Bone marrow (tissue), 2 donors: ENCODE results near the gene IGSF21.
"Not testable (repeated sequence)": the region's sequence is repeated elsewhere in the genome, so short reads cannot be mapped to it uniquely, and the experiment has no call there.

Experiments
- DNase-seq, 2 donors: peaks; one replicate each; lab custom pipeline; 2025; lab: John Stamatoyannopoulos, UW

Gene IGSF21

GRCh38 chr1:18360251-18360650 lies 252.7 kb downstream of the IGSF21 start:
- no peak for DNase-seq

DNA sequence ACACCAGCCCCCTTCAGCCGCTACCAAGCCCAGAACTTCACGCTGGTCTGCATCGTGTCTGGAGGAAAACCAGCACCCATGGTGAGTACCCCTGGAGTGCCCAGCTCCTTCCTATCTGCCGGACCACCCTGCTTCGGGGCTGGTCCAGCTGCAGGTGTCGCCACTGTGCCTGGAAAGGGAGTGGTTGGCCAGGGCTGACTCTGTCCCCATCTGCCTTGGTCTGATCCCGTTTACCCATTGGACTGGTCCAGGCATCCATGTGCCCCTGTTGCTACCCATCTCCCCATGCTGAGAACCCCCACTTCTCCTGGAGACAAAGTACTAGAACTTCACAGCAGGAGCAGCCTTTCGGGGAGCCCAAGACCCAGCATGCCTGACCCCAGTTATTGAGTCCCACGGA lies 254.6 kb downstream of the IGSF21 start:
- DNase-seq: no peak

GRCh38 chr1:18363436-18363835 lies 255.8 kb downstream of the IGSF21 start:
- no peak for DNase-seq

DNA sequence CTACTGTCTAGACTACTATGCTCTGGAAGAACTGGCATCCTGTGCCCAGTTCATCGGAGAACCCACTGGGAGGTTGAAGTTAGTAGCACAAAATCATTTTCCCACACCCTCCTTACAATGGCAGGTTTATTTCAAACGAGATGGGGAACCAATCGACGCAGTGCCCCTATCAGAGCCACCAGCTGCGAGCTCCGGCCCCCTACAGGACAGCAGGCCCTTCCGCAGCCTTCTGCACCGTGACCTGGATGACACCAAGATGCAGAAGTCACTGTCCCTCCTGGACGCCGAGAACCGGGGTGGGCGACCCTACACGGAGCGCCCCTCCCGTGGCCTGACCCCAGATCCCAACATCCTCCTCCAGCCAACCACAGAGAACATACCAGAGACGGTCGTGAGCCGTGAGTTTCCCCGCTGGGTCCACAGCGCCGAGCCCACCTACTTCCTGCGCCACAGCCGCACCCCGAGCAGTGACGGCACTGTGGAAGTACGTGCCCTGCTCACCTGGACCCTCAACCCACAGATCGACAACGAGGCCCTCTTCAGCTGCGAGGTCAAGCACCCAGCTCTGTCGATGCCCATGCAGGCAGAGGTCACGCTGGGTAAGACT lies 257.6 kb downstream of the IGSF21 start:
- no peak for DNase-seq

DNA sequence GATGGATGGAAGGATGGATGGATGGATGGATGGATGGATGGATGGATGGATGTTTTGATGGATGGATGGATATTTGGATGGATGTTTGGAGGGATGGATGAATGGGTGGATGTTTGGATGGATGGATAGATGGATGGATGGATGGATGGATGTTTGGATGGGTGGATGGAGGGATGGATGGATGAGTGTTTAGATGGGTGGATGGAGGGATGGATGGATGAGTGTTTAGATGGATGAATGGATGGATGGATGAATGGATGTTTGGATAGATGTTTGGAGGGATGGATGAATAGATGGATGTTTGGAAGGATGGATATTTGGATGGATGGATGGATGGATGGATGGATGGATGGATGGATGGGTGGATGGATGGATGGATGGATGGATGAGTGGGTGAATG lies 264.9 kb downstream of the IGSF21 start:
- DNase-seq: not testable (repeated sequence)

DNA sequence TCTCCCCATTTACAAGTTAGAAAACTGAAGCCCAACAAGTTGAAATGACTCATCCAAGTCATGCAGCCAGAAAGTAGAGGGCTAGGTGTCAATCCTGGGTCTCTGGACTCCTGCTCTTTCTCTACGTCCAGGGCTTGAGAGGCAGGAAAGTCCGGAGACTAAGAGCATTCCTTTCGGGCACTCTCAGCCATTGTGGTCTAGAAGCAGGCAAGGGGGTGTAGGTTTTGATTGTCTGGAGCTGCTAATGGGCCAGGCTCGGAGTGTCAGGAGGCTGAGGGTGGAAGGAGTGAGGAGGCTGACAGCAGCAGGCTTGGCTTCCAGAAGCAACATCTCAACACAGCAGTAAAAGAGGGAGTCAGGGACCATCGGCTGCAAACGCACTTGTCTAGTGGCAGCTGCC lies 265.6 kb downstream of the IGSF21 start:
- no peak for DNase-seq

DNA sequence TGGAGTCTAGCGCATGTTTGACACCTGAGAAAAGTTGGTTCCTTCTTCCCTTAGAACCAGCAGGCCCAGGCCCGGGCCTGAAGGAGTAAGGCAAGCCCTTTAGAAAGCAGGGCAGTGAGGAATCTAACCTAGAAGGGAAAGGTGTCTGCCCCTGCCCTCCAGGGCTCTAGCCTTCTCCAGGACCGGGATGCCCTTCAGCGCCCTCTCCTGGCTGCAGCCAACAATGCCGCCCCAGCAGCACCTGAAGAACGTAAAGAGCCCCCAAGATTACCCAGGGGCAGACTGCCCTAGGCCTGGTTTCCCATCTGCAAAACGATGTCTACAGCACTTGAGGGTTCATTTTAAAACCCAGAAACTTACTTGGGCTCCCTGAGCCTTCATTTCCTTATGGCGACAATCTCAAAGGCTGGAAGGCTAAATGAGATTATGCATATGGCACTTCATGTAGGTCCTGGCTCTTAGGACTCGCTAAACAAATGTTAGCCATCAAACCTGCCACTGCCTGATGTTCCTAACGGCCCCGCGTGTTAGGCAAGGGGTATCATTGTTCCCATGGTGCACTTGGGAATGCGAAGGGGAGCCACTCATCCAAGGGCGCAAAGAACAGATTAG lies 266.4 kb downstream of the IGSF21 start:
- DNase-seq: no peak

DNA sequence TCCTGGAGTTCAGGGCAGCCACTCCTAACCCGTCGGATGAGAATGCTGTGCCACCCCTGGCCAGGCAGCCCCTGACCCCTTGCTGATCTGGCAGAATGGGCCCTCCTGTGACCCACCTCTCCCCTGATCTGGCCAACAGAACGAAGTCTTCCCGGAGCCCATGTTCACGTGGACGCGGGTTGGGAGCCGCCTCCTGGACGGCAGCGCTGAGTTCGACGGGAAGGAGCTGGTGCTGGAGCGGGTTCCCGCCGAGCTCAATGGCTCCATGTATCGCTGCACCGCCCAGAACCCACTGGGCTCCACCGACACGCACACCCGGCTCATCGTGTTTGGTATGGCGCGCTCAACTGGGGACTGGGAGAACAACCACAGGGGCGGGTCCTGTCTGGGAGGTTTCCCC lies 269.1 kb downstream of the IGSF21 start:
- DNase-seq: no peak

GRCh38 chr1:18380288-18380687 lies 272.7 kb downstream of the IGSF21 start:
- DNase-seq: no peak

GRCh38 chr1:18384059-18384458 lies 276.5 kb downstream of the IGSF21 start:
- no peak for DNase-seq

GRCh38 chr1:18384471-18384870 lies 276.9 kb downstream of the IGSF21 start:
- DNase-seq: no peak

- no peak for DNase-seq
These were observed 277.7 kb downstream of the IGSF21 start for GRCh38 chr1:18385239-18385790.

- no peak for DNase-seq
These were observed 279.0 kb downstream of the IGSF21 start for GRCh38 chr1:18386591-18386990.

DNA sequence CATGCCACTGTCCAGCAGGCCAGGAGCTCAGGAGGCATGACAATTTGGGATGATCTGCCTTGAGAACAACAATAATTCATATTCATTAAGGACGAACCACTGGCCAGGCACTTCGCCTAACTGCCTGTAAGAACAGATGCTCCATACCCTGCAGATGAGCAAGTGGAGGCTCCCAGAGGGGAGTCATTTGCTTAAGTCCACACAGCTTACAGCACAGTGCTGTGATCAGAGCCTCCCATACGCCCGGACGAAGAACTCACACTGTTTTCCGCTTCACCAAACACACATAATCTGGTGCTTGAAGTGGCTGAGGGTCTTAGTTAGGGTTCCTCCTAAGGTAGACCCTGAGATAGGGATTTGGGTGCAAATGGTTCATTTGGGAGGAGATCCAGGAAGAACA lies 279.7 kb downstream of the IGSF21 start:
- no peak for DNase-seq

DNA sequence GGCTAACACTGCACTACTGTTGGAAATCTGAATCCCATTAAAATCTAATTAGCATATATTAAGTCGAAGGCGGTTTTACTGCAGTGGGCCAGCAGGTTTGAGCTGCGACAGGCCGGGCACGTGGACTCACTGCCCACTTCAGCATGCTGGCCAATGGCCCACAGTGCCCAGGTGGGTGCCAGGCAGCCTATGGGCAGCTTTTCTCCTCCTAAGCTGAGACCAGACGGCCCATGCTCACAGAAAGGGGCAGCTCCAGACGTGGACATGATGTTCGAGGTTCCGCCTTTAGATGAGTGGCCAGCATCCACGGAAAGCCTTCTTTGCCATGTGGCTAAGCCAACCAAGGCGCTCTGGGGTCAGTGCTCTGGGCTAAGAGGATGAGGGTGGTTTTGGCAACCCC lies 283.4 kb downstream of the IGSF21 start:
- no peak for DNase-seq

DNA sequence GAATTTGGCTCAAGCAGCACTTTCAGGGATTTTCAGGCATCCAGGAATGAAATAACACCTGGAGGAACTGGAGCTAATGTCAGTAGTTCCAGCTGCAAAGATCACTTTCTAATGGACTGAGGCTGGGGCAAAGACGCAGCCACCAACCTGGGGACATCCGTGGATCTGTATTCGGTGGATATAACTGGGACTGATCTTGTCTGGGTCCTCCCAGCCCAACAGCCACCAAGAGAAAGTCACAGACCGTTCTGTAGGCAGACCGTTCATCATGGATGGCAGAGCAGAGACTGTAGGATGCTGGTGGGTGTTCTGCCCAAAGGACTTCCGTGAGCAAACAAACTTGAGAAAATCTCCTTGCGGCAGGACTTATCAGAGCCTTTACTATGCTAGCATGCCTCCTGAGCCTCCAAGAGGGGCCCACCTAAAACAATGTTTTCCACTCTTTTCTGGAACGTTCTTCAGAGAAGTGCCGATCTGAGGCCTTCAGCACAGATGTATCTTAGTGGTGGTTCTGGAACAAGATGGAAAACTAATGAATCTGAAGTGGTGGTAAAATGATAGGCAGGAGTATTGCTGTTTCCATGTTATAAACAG lies 287.1 kb downstream of the IGSF21 start:
- DNase-seq: no peak

DNA sequence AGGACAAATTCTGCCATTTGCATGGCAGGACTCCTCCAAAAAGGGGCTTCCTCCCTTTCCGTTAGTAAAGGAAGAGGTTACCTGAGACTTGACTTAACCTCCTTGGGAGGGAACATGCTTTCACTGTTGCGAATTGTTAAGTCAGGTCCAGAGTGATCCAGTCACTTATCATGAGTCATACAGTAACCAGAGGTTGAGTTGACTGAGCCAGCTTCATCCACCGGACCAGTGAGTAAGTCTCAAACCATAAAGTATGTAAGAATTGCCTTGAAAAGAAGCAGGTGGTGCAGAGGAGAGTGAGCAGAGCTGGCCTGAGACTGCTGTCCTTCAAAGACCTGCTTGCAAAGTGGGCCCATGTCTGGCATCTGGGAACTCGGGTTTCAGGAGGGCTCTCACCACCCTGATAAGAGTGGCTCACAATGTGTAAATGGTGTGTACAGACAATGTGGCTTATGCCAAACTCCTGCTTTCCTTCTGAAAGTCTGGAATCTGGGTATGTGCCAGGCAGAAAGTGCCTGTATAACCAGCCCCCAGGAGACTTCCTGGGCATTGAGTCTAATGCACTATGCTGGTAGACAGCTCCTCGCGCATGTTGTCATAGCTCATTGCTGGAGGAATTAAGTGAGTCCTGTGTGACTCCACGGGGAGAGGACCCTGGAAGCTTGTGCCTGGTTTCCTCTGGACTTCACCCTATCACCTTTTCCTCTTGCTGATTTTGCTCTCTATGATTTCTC lies 288.8 kb downstream of the IGSF21 start:
- DNase-seq: no peak

DNA sequence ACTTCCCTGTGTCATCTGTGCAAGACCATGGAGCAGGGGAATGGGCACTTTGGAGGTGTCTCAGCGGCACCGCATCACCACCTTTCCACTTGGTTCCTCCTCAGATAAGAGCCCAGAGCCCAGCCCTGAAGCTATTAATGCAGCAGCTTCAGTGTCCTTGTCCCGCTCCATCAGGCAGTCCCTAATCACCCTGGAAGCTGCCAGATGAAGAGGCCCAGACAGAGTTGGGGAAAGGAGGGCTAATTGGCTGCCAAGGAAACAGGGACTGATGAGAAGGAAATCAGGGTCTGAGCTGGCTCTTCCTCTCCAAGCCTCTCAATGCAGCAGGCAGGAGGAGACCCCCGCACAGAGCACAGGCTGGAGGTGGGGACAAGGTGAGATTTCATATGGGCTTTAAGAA lies 290.0 kb downstream of the IGSF21 start:
- no peak for DNase-seq

GRCh38 chr1:18398791-18399530 lies 291.4 kb downstream of the IGSF21 start:
- no peak for DNase-seq

DNA sequence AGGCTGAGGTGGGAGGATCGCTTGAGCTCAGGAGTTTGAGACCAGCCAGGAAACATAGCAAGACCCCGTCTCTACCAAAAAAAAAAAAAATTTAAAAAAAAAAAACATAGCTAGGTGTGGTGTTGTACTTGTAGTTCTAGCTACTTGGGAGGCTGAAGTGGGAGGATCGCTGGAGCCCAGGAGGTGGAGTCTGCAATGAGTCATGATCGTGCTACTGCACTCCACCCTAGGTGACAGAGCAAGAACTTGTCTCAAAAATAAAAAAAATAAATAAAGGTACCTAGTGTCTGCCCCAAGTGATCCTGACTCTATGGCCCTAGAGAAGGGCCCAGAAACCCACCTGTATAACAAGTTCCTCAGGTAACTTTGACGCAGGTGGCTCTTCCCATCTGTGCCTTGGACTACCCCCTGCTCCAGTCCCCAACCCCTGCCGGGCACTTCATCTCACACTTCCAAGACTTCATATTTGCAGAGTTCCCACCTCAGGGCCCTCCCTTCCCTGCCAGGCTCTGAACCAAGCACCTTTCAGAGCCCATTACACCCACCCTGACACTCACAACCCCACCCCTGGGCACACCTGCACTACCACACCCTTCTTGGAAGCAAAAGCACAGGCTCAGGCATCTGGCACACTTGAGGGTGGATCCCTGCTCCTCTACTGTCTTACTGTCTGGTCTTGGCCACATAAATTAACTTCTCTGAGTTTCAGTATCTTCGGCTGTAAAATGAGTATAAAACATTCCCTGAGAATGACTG lies 292.9 kb downstream of the IGSF21 start:
- DNase-seq: no peak

DNA sequence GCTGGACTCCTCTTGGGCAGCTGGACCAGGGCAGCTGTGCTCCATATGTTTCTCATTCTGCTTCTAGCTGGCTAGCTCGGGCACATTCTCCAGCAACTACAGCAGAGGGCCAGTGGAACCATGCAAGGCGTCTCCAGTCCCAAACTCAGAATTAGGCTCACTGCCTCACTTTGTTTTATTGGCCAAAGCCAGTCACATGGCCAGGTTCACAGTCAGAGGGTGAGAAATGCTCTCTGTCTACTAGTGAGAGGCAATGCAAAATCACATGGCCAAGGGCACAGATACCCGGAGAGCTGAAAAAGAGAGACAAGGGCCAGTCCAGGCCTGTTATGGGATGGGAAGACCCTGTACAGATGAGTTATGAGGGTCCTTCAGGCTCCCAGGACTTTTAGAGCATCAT lies 294.3 kb downstream of the IGSF21 start:
- no peak for DNase-seq
